Measurements from ENCODE around the gene KCTD16.

GRCh38 chr5:144323181-144323580, 152.5 kb downstream of the KCTD16 start:
- no peak for TF ChIP-seq CTCF (IDR thresholded peaks at IDR 0.05; ENCODE audit: low read length)
- no peak for TF ChIP-seq EZH2 (optimal IDR thresholded peaks at IDR 0.05; ENCODE audit: low read depth, low read length)
- no peak for TF ChIP-seq EZH2phosphoT487 (IDR thresholded peaks at IDR 0.05; ENCODE audit: low read length)
